ENCODE data around the gene SPDYE2.
"Not testable (repeated sequence)": the region's sequence is repeated elsewhere in the genome, so short reads cannot be mapped to it uniquely, and the experiment has no call there.

- TF ChIP-seq CTCF (IDR thresholded peaks at IDR 0.05); ZFX (IDR thresholded peaks at IDR 0.05; ENCODE audit: borderline replicate concordance): not testable (repeated sequence)
Observed at GRCh38 chr7:102543596-102543995, 7.4 kb upstream of the SPDYE2 start, which contains the start of gene UPK3BL2.
